OCI-LY1 (cell line): ENCODE measurements around the gene C2CD3.

ENCODE experiments used
- H2AFZ ChIP-seq: fragments of 200-600 bp; sonication (generic), shearing (Covaris generic); 2 replicates; pipeline ENCODE4 v1.6.0; 2014; ENCODE audit warnings: antibody characterized with exemption, mild to moderate bottlenecking, low read length
- H3F3A ChIP-seq: fragments of 200-600 bp; sonication (generic), shearing (Covaris generic); 2 replicates; pipeline ENCODE4 v1.6.0; 2014; ENCODE audit warnings: mild to moderate bottlenecking, antibody characterized with exemption, low read length, moderate library complexity; ENCODE audit not compliant: insufficient read depth
- H3K27ac ChIP-seq: fragments of 200-600 bp; sonication (generic); 2 replicates; pipeline ENCODE4 v1.5.1; 2014; ENCODE audit warnings: low read length, mixed run types, mild to moderate bottlenecking, low read depth; ENCODE audit not compliant: poor library complexity, severe bottlenecking
- H3K27me3 ChIP-seq: fragments of 200-600 bp; sonication (generic); 2 replicates; pipeline ENCODE4 v1.6.0; 2014; ENCODE audit warnings: antibody characterized with exemption, mild to moderate bottlenecking, low read length, moderate library complexity; ENCODE audit not compliant: insufficient read depth
- H3K36me3 ChIP-seq: fragments of 200-600 bp; sonication (generic); 2 replicates; pipeline ENCODE4 v1.6.1; 2014; ENCODE audit warnings: mild to moderate bottlenecking, antibody characterized with exemption, low read length, moderate library complexity, mixed read lengths; ENCODE audit not compliant: insufficient read depth
- H3K4me1 ChIP-seq: fragments of 200-600 bp; sonication (generic); 2 replicates; pipeline ENCODE4 v1.5.1; 2014; ENCODE audit warnings: mild to moderate bottlenecking, low read length, moderate library complexity; ENCODE audit not compliant: insufficient read depth, severe bottlenecking
- H3K4me2 ChIP-seq: fragments of 200-600 bp; sonication (generic), shearing (Covaris generic); 2 replicates; pipeline ENCODE4 v1.6.1; 2014; ENCODE audit warnings: low read length
- H3K4me3 ChIP-seq: fragments of 200-600 bp; sonication (generic); 2 replicates; pipeline ENCODE4 v1.5.1; 2014; ENCODE audit warnings: low read length, low read depth, mild to moderate bottlenecking, mixed read lengths; ENCODE audit not compliant: poor library complexity, severe bottlenecking
- H3K79me2 ChIP-seq: fragments of 200-600 bp; shearing (Covaris generic); 2 replicates; pipeline ENCODE4 v1.6.1; 2016; ENCODE audit warnings: mixed run types, low read length, mixed read lengths; ENCODE audit not compliant: insufficient read depth
- H3K9ac ChIP-seq: fragments of 200-600 bp; sonication (generic), shearing (Covaris generic); 2 replicates; pipeline ENCODE4 v1.6.1; 2014; ENCODE audit warnings: mild to moderate bottlenecking, low read length, mixed read lengths
- H3K9me2 ChIP-seq: fragments of 200-600 bp; sonication (generic), shearing (Covaris generic); 2 replicates; pipeline ENCODE4 v1.6.1; 2014; ENCODE audit warnings: low read depth, mild to moderate bottlenecking, low read length, mixed read lengths
- H3K9me3 ChIP-seq: fragments of 200-600 bp; shearing (Covaris generic); 2 replicates; pipeline ENCODE4 v1.6.1; 2014; ENCODE audit warnings: low read length, mixed read lengths
- H4K20me1 ChIP-seq: fragments of 200-600 bp; sonication (generic), shearing (Covaris generic); 2 replicates; pipeline ENCODE4 v1.6.0; 2016; ENCODE audit warnings: mild to moderate bottlenecking, low read length; ENCODE audit not compliant: insufficient read depth
- EZH2 ChIP-seq: fragments of 200-600 bp; sonication (generic), shearing (Covaris generic); IDR thresholded peaks from 2 replicates; pipeline ENCODE4 v1.8.0; 2017; ENCODE audit warnings: borderline replicate concordance, mixed run types, mild to moderate bottlenecking, antibody characterized with exemption, low read length, moderate library complexity, mixed read lengths
- TF ChIP-seq, protein P1 (sequence below): fragments of 200-600 bp; sonication (generic), shearing (Covaris generic); IDR thresholded peaks from 2 replicates; pipeline ENCODE4 v1.5.1; 2017; ENCODE audit warnings: mild to moderate bottlenecking, antibody characterized with exemption, low read length, moderate library complexity, mixed read lengths

Gene C2CD3

DNA sequence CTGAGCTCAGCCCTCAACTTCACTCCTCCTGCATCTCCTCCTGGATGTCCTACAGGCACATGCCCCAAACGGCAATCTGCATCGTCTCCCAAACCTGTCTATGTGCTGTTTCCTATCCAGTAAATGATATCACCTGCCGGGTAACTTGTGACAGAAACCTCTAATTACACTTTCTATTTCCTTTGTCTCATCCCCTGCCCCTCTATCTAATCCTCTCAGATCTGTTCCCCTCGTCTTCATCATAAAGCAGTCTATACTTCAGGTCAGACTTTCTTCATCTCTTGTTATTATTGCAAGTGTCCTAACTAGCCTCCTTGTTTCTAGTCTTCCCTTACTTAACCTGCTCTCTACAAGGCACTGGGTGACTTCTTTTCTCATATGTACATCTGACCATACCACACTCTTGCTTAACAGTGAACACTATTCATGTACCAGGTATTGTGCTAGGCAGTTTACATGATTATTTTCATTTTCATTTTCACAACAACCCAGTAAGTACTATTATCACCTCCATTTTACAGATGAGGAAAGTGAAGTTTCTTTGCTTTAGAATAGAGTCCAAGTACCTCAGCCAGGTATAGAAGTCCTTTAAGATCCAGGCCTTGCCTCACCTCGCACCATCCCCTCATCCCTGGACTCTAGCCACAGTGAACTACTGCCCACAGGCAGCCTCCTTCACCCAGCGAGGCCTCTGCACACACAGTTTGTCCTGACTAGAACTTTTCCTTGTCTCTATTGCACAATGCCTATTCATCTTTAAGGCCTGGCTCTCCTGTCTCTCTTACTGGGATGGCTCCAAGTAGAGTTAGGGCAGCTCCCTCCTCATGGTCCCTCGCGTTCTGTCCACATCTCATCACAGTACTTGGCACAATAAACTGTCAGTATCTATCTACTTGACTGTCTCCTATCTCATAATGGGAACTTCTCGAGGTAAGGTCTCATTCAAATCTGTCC is 139.8 kb downstream of the C2CD3 start:
- H3K9ac ChIP-seq, result no peak overlapping the region
- H3K9me3 ChIP-seq, result no peaks in the 10 kb centered on the region

DNA sequence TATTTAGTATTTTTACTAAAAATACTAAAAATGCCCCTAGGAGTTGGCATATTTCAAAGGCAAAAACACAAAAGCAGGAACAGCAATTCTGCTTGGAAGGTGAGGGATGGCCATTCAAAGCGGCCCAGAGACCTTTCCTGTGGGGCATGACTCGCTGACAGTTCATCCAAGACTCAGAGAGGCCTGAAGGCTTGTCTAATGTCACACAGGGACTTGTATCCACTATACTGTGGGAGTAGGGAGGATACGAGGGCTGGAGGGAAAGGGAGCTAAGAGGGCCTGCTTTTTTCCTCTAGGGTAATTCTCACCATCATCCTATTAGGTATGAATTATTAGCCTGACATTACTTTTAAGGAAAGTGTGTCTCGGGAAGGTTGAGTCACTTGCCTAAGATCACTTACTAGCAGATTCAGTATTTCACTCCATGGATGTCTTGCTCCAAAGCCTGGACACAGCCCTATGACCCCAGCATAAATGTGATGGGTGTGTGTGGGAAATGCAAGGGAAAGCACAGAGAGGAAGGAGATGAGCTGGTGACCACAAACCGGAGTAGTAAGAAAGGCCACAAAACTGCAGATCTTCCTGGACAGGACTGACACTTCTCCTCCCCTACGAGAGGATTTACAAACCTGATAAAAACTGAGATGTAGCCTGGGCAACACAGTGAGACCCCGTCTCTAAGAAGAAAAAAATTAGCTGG is 145.2 kb downstream of the C2CD3 start:
- Histone ChIP-seq H3K9ac (no peak overlapping the region), H3K4me2 (no peak overlapping the region), H3F3A (no peaks in the 10 kb centered on the region), H2AFZ (no peak overlapping the region), H3K9me2 (no peaks in the 10 kb centered on the region), H3K4me3 (no peak overlapping the region), H3K27ac (no peak overlapping the region), H4K20me1 (no peaks in the 10 kb centered on the region), H3K36me3 (peaks cover 3% of the 10 kb centered on the region; the same call in 1 of the 2 replicates), H3K4me1 (peaks cover 9% of the 10 kb centered on the region), H3K79me2 (no peaks in the 10 kb centered on the region), H3K27me3 (no peaks in the 10 kb centered on the region), H3K9me3 (no peaks in the 10 kb centered on the region)
- no peak for TF ChIP-seq EZH2
- TF ChIP-seq, protein P1, sequence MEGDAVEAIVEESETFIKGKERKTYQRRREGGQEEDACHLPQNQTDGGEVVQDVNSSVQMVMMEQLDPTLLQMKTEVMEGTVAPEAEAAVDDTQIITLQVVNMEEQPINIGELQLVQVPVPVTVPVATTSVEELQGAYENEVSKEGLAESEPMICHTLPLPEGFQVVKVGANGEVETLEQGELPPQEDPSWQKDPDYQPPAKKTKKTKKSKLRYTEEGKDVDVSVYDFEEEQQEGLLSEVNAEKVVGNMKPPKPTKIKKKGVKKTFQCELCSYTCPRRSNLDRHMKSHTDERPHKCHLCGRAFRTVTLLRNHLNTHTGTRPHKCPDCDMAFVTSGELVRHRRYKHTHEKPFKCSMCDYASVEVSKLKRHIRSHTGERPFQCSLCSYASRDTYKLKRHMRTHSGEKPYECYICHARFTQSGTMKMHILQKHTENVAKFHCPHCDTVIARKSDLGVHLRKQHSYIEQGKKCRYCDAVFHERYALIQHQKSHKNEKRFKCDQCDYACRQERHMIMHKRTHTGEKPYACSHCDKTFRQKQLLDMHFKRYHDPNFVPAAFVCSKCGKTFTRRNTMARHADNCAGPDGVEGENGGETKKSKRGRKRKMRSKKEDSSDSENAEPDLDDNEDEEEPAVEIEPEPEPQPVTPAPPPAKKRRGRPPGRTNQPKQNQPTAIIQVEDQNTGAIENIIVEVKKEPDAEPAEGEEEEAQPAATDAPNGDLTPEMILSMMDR, result no peak

More for the DNA sequence above, 139.8 kb downstream of the C2CD3 start:
- Histone ChIP-seq H3K4me3 (no peak overlapping the region), H3K36me3 (peaks cover 46% of the 10 kb centered on the region; the same call in 1 of the 2 replicates), H4K20me1 (no peaks in the 10 kb centered on the region), H3K4me2 (no peak overlapping the region), H2AFZ (no peak overlapping the region), H3K27ac (no peak overlapping the region), H3K4me1 (no peaks in the 10 kb centered on the region), H3K27me3 (no peaks in the 10 kb centered on the region), H3K79me2 (no peaks in the 10 kb centered on the region), H3F3A (no peaks in the 10 kb centered on the region), H3K9me2 (no peaks in the 10 kb centered on the region)
- TF ChIP-seq, protein P1, result no peak
- no peak for TF ChIP-seq EZH2

DNA sequence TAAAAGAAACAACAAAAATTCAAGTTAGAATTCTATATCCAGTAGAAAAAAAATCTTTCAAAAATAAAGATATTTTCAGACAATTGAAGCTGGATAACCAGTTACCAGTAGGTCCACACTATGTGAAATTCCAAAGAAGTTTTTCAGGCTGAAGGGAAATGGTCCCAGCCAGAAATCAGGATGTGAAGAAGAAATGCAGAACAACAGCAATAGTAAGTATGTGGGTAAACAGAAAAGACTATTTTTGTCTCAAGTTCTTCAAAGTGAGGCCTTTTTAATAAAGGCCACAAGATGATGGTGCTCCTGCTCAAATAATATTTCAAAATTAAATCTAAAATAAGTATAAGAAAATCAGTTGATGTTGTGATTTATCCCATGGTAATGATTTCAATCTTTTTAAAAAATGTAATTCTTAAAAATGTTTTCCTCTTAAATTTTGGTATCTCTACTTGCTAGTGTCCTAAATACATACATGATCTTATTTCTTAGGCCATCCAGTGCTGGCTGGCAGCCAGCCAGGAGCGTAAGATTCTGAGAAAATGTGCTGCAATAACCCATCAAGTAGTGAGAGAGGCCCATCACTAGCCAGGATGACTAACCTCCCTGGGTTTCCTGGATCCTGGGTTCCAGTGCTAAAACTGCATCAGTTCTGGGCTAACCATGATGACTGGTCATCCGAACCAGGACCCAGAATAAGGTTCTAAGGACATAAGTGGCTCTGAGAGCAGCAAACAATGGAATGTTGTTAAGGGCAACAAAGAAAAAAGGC is 146.4 kb downstream of the C2CD3 start:
- H3K9me3 ChIP-seq, result no peaks in the 10 kb centered on the region
- peaks cover 3% of the 10 kb centered on the region; the same call in 1 of the 2 replicates for H3K36me3 ChIP-seq
- H2AFZ ChIP-seq, result no peak overlapping the region
- H3K4me3 ChIP-seq, result no peak overlapping the region
- no peak overlapping the region for H3K4me2 ChIP-seq
- H3K27me3 ChIP-seq, result no peaks in the 10 kb centered on the region
- H3K79me2 ChIP-seq, result no peaks in the 10 kb centered on the region
- TF ChIP-seq, protein P1, result no peak
- no peak for TF ChIP-seq EZH2
- no peaks in the 10 kb centered on the region for H3K9me2 ChIP-seq
- no peaks in the 10 kb centered on the region for H3F3A ChIP-seq
- no peak overlapping the region for H3K9ac ChIP-seq
- H4K20me1 ChIP-seq, result no peaks in the 10 kb centered on the region
- H3K4me1 ChIP-seq, result peaks cover 16% of the 10 kb centered on the region
- H3K27ac ChIP-seq, result no peak overlapping the region
